Measurements from ENCODE around the gene KRTAP19-5.
"Not testable (repeated sequence)": the region's sequence is repeated elsewhere in the genome, so short reads cannot be mapped to it uniquely, and the experiment has no call there.

The KRTAP19-5 gene

GRCh38 chr21:30502041-30502440, at the start of gene KRTAP19-5:
KRTAP19-5 (minus strand) TSS chr21:30502141; CDS start chr21:30502090, 51 bp downstream.
- H3K27ac ChIP-seq = no peak within 1 kb of the TSS
- no peak for TF ChIP-seq ZFX (IDR thresholded peaks at IDR 0.05; ENCODE audit: borderline replicate concordance)
- no peak for TF ChIP-seq CTCF (IDR thresholded peaks at IDR 0.05)

- no peak for TF ChIP-seq CTCF (IDR thresholded peaks at IDR 0.05)
- TF ChIP-seq ZFX (IDR thresholded peaks at IDR 0.05; ENCODE audit: borderline replicate concordance) = no peak
- H3K27ac ChIP-seq = no peak within 1 kb of the TSS
Observed at GRCh38 chr21:30541764-30542163, 39.8 kb upstream of the KRTAP19-5 start, which contains the start of gene KRTAP19-6. KRTAP19-6 (minus strand) TSS chr21:30541864; CDS start chr21:30541833, 31 bp downstream.

GRCh38 chr21:30518876-30519275, 16.9 kb upstream of the KRTAP19-5 start:
- H3K27ac ChIP-seq = no peak overlapping the region
- TF ChIP-seq CTCF (IDR thresholded peaks at IDR 0.05) (no peak), ZFX (IDR thresholded peaks at IDR 0.05; ENCODE audit: borderline replicate concordance) (no peak)

- TF ChIP-seq ZFX (IDR thresholded peaks at IDR 0.05; ENCODE audit: borderline replicate concordance) = no peak
- no peak for TF ChIP-seq CTCF (IDR thresholded peaks at IDR 0.05)
- no peak overlapping the region for H3K27ac ChIP-seq
Observed at GRCh38 chr21:30515681-30516080, 13.7 kb upstream of the KRTAP19-5 start.

- TF ChIP-seq CTCF (IDR thresholded peaks at IDR 0.05) = peak; percentile 83
Observed at GRCh38 chr21:30505621-30506205, 3.8 kb upstream of the KRTAP19-5 start.

GRCh38 chr21:30497065-30497464, 4.9 kb downstream of the KRTAP19-5 start, which contains the start of gene KRTAP19-4:
KRTAP19-4 (minus strand) TSS chr21:30497165; CDS start chr21:30497110, 55 bp downstream.
- TF ChIP-seq CTCF (IDR thresholded peaks at IDR 0.05) = no peak
- no peak for TF ChIP-seq ZFX (IDR thresholded peaks at IDR 0.05; ENCODE audit: borderline replicate concordance)
- no peak within 1 kb of the TSS for H3K27ac ChIP-seq

More at GRCh38 chr21:30505621-30506205, 3.8 kb upstream of the KRTAP19-5 start:
- H3K27ac ChIP-seq = not testable (repeated sequence)

- H3K27ac ChIP-seq = no peak within 1 kb of the TSS
- TF ChIP-seq CTCF (IDR thresholded peaks at IDR 0.05) (no peak), ZFX (IDR thresholded peaks at IDR 0.05; ENCODE audit: borderline replicate concordance) (no peak)
Observed at GRCh38 chr21:30491963-30492428, 9.9 kb downstream of the KRTAP19-5 start, which contains the start of gene KRTAP19-3. KRTAP19-3 (minus strand) TSS chr21:30492013; CDS start chr21:30491957, 56 bp downstream.
